ENCODE results near the gene DISC1. TPM values are rescaled to one million over a fixed set of nuclear protein-coding genes. Genes with fewer than 3 reads are reported as not detected.

Gene DISC1
- total RNA-seq, 2 donors from 2014 or later = 6.7 to 9.3 TPM

- 49% methylated on average over 1 of the region's 1 CpG for WGBS
- no peak for DNase-seq (ENCODE audit: low spot score)
- Histone ChIP-seq H3K9me3 (no peaks in the 10 kb centered on the region), H3K4me3 (no peak overlapping the region), H3K27ac (no peak overlapping the region), H3K36me3 (no peaks in the 10 kb centered on the region), H3K4me1 (replicated peaks) (no peaks in the 10 kb centered on the region), H3K27me3 (replicated peaks; ENCODE audit: insufficient read depth) (no peaks in the 10 kb centered on the region)
- TF ChIP-seq POLR2AphosphoS5 (IDR thresholded peaks at IDR 0.05) (no peak), CTCF (IDR thresholded peaks at IDR 0.05) (no peak), POLR2A (IDR thresholded peaks at IDR 0.05) (no peak)
- intact Hi-C loops (cut with DNase I) = no loop called here
These were observed 325.6 kb downstream of the DISC1 start for GRCh38 chr1:231952154-231952553.

- no peak for DNase-seq (ENCODE audit: low spot score)
- WGBS = 90% methylated on average over 6 of the region's 6 CpGs
- TF ChIP-seq POLR2A (IDR thresholded peaks at IDR 0.05) (no peak), POLR2AphosphoS5 (IDR thresholded peaks at IDR 0.05) (no peak), CTCF (IDR thresholded peaks at IDR 0.05) (no peak)
- no peaks in the 10 kb centered on the region for H3K4me1 ChIP-seq (replicated peaks)
- H3K4me3 ChIP-seq = no peak overlapping the region
- no peaks in the 10 kb centered on the region for H3K27me3 ChIP-seq (replicated peaks; ENCODE audit: insufficient read depth)
- intact Hi-C loops (cut with DNase I) = no loop called here
- no peaks in the 10 kb centered on the region for H3K9me3 ChIP-seq
- no peak overlapping the region for H3K27ac ChIP-seq
- H3K36me3 ChIP-seq = no peaks in the 10 kb centered on the region
These were observed 327.1 kb downstream of the DISC1 start for GRCh38 chr1:231953660-231954059.

- TF ChIP-seq POLR2A (IDR thresholded peaks at IDR 0.05) = no peak
- no peak for TF ChIP-seq POLR2AphosphoS5 (IDR thresholded peaks at IDR 0.05)
- TF ChIP-seq CTCF (IDR thresholded peaks at IDR 0.05) = no peak
- WGBS = 94% methylated on average over 3 of the region's 3 CpGs
- H3K36me3 ChIP-seq = no peaks in the 10 kb centered on the region
- intact Hi-C loops (cut with DNase I) = no loop called here
- H3K4me3 ChIP-seq = no peak overlapping the region
- H3K4me1 ChIP-seq (replicated peaks) = no peaks in the 10 kb centered on the region
- H3K9me3 ChIP-seq = no peaks in the 10 kb centered on the region
- no peak for DNase-seq (ENCODE audit: low spot score)
- no peak overlapping the region for H3K27ac ChIP-seq
- no peaks in the 10 kb centered on the region for H3K27me3 ChIP-seq (replicated peaks; ENCODE audit: insufficient read depth)
These were observed 328.2 kb downstream of the DISC1 start for GRCh38 chr1:231954751-231955150.

- no peak overlapping the region for H3K27ac ChIP-seq
- no peaks in the 10 kb centered on the region for H3K36me3 ChIP-seq
- no peaks in the 10 kb centered on the region for H3K9me3 ChIP-seq
- no peaks in the 10 kb centered on the region for H3K4me1 ChIP-seq (replicated peaks)
- no peaks in the 10 kb centered on the region for H3K27me3 ChIP-seq (replicated peaks; ENCODE audit: insufficient read depth)
- DNase-seq (ENCODE audit: low spot score) = no peak
- H3K4me3 ChIP-seq = no peak overlapping the region
- intact Hi-C loops (cut with DNase I) = no loop called here
- TF ChIP-seq CTCF (IDR thresholded peaks at IDR 0.05) (no peak), POLR2AphosphoS5 (IDR thresholded peaks at IDR 0.05) (no peak), POLR2A (IDR thresholded peaks at IDR 0.05) (no peak)
- 48% methylated on average over 1 of the region's 1 CpG for WGBS
These were observed 330.8 kb downstream of the DISC1 start for GRCh38 chr1:231957359-231957758.

GRCh38 chr1:231958448-231958847 lies 331.9 kb downstream of the DISC1 start:
- Histone ChIP-seq H3K4me1 (replicated peaks) (no peaks in the 10 kb centered on the region), H3K27ac (no peak overlapping the region), H3K9me3 (no peaks in the 10 kb centered on the region), H3K4me3 (no peak overlapping the region), H3K27me3 (replicated peaks; ENCODE audit: insufficient read depth) (no peaks in the 10 kb centered on the region), H3K36me3 (no peaks in the 10 kb centered on the region)
- no peak for TF ChIP-seq POLR2AphosphoS5 (IDR thresholded peaks at IDR 0.05)
- TF ChIP-seq CTCF (IDR thresholded peaks at IDR 0.05) = no peak
- no peak for TF ChIP-seq POLR2A (IDR thresholded peaks at IDR 0.05)
- intact Hi-C loops (cut with DNase I) = no loop called here
- DNase-seq (ENCODE audit: low spot score) = no peak
- 84% methylated on average over 4 of the region's 4 CpGs for WGBS
